Inferior parietal cortex (tissue), 1 donor: ENCODE data around the gene KRT33B.
"Not testable (repeated sequence)": the region's sequence is repeated elsewhere in the genome, so short reads cannot be mapped to it uniquely, and the experiment has no call there.

Experiments used
- DNase-seq: peaks from one replicate; pipeline ENCODE4 v3.0.0-alpha.2; 2016; ENCODE audit errors: extremely low spot score

KRT33B gene

GRCh38 chr17:41369713-41370112 is at the start of gene KRT33B:
Gene KRT33B, minus strand, starts transcription at chr17:41369813. Its CDS starts 63 bp downstream, at chr17:41369750.
- no peak for DNase-seq

- no peak for DNase-seq
Measured at GRCh38 chr17:41418116-41418860, 48.7 kb upstream of the KRT33B start.

- no peak for DNase-seq
Measured at GRCh38 chr17:41417576-41418015, 48.0 kb upstream of the KRT33B start.

- DNase-seq: no peak
Measured at GRCh38 chr17:41417127-41417526, 47.5 kb upstream of the KRT33B start.

GRCh38 chr17:41416479-41416878 is 46.9 kb upstream of the KRT33B start:
- DNase-seq: no peak

- no peak for DNase-seq
Measured at GRCh38 chr17:41415833-41416335, 46.3 kb upstream of the KRT33B start.

GRCh38 chr17:41415411-41415810 is 45.8 kb upstream of the KRT33B start:
- DNase-seq: no peak

GRCh38 chr17:41413982-41414381 is 44.4 kb upstream of the KRT33B start:
- DNase-seq: no peak

GRCh38 chr17:41413353-41413957 is 43.8 kb upstream of the KRT33B start:
- no peak for DNase-seq

- DNase-seq: no peak
Measured at GRCh38 chr17:41411072-41411840, 41.6 kb upstream of the KRT33B start.

- no peak for DNase-seq
Measured at GRCh38 chr17:41407226-41407625, 37.6 kb upstream of the KRT33B start.

GRCh38 chr17:41406205-41406604 is 36.6 kb upstream of the KRT33B start:
- no peak for DNase-seq

- DNase-seq: no peak
Measured at GRCh38 chr17:41404024-41404671, 34.5 kb upstream of the KRT33B start.

- no peak for DNase-seq
Measured at GRCh38 chr17:41403404-41404023, 33.9 kb upstream of the KRT33B start.

- DNase-seq: no peak
Measured at GRCh38 chr17:41402161-41402560, 32.5 kb upstream of the KRT33B start.

- DNase-seq: no peak
Measured at GRCh38 chr17:41396996-41397660, 27.5 kb upstream of the KRT33B start, which contains the start of gene KRT31. Gene KRT31, minus strand, starts transcription at chr17:41397608. Its CDS starts 69 bp downstream, at chr17:41397539.

- no peak for DNase-seq
Measured at GRCh38 chr17:41396340-41396739, 26.7 kb upstream of the KRT33B start.

- no peak for DNase-seq
Measured at GRCh38 chr17:41395611-41396010, 26.0 kb upstream of the KRT33B start.

- not testable (repeated sequence) for DNase-seq
Measured at GRCh38 chr17:41395044-41395443, 25.4 kb upstream of the KRT33B start.

- DNase-seq: no peak
Measured at GRCh38 chr17:41394254-41394996, 24.8 kb upstream of the KRT33B start.
